ENCODE results near the gene GPR45.

Gene GPR45

DNA sequence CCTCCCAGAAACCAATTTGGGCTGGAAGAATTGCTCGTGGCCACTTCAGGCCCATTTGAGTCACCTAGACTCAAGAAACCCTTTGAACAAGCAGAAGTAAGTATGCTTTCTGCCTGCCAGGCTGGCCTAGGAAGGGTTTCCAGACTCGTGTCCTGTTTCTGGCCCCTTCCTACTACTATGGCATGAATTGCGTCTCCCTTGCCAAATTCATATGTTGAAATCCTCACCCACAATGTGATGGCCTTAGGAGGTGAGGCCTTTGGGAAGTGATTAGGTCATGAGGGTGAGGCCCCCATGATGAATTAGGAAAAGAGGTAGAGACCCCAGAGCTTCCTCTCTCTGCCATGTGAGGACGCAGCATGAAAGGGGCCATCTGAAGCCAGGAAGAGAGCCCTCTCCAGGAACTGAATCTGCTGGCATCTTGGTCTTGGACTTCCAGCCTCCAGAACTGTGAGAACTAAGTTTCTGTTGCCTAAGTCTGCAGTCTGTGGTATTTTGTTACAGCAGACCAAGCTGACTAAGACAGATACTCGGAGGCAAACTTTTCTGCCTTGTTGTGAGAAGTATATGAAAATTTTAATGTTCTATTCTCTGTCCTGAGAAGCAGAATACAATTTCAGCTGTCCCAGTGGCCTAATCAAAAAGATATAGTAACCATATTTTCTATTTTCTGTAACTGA, 13.1 kb downstream of the GPR45 start:
- no peak for DNase-seq (ENCODE audit: low spot score)

DNA sequence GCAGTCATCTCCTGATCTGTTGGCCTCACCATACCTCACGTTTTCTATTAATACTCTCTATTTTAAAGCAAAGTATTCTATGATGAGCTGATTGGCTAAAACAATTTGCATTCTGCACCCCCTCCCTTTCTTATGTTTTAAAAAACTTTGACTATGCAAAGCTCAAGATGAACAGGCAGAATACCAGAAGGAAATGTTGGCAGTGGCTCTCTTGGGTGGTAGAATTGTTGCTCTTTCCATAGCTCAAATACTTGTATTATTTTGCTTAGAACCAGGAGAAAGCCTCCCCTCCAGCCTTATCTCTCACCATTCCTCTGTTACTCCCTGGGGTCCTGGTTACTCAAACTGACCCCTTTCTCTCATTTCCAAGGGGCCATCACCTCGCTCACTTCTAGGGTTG, 14.4 kb downstream of the GPR45 start:
- DNase-seq (ENCODE audit: low spot score), result no peak

GRCh38 chr2:105256431-105257047, 15.0 kb downstream of the GPR45 start:
- no peak for DNase-seq (ENCODE audit: low spot score)

DNA sequence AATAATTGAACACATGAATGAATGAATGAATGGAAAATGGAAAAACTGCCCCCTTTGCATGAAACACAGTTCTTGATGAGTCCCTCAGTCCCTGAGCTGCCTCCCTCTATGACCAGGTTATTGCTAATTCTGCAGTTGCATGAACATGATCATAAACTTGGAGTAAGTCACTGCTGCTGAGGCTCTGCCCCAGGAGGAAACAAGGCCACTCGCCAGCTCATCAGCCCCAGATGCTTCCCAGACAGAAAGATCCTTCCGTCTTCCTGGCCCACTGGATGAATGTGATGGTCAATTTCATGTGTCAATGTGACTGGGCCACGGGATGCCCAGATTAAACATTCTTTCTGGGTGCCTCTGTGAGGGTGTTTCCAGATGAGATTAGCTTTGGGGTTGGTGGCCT, 16.4 kb downstream of the GPR45 start:
- no peak for DNase-seq (ENCODE audit: low spot score)

DNA sequence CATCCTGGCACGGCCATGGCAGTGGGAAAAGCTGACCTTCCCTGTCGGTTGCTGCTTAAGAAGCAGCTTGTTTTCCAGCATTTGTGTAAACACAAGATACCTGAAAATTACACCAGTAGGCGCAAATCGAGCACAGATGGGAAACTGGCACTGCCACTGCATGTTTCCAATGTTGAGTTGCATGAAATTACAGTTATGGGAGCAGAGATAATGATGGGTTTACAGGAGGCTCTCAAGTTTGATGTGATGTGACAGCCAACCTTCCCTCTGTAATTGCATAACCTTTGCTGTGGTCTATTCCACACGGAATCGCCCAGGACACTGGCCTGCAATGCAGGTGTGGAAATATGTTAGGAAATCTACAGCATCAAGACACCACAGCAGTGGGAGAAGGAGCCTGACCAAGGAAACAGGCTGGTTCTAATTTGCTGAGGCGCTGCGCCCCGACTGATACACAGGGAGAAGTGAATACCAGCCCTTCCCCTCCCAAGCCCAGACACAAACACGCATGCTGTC, 17.4 kb downstream of the GPR45 start:
- no peak for DNase-seq (ENCODE audit: low spot score)

DNA sequence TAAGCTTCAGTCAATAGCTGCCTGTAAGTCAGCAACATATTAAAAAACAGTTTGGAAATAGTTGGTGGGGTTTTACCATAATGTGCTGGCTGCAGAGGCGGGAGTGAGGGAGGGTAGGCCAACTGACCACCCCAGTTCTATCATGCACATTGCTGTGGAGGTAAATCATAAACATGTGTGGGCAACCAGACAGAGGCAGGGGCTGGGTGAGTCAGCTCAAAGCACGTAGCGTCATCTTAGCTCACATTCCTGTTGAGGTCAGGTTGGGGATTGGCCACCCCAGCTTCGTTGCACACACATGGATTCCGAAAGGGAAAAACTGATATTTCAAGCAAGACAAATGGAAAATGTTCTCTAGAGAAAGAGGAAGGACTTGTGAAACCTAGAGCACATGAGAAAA, 19.5 kb downstream of the GPR45 start:
- DNase-seq (ENCODE audit: low spot score), result no peak

DNA sequence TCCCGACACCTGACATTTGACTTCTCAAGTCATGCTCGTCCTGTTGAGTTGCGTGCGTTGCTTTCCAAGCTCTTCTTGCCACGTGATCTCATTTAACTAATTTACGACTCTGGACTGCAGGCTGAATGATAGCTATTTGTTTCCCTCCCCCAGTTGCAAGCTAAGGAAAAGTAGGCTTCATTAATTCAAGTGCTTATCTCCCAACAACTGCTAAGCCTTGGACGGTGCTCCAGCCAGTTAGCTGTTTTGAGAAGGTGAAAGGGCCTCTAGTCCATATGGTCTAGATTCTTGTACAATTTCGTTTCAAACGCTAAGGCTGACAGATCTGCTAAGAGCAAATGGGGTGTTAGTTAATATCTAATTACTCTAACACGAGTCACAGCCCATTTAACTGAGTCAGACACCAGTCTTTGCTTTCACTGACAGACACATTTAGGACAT, 21.1 kb downstream of the GPR45 start:
- DNase-seq (ENCODE audit: low spot score), result no peak

DNA sequence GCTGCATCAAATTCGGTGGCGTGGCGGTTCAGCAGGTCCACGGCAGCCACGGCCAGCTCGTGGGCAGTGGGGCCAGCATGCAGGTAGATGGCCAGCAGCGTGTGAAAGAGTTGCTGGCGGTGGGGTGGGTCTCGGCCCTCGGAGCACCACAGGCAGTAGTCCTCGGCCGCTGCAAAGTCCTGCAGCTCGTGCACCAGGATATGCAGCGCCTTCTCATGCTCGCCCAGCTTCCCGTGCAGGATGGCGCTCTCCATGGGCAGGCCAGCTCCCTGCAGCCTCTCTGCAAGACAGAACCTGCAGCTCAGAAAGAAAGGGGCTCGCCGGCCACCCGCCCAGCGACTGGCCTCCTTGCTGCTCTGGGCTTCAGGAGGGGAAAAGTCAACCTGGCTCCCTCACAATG, 27.9 kb downstream of the GPR45 start:
- no peak for DNase-seq (ENCODE audit: low spot score)

DNA sequence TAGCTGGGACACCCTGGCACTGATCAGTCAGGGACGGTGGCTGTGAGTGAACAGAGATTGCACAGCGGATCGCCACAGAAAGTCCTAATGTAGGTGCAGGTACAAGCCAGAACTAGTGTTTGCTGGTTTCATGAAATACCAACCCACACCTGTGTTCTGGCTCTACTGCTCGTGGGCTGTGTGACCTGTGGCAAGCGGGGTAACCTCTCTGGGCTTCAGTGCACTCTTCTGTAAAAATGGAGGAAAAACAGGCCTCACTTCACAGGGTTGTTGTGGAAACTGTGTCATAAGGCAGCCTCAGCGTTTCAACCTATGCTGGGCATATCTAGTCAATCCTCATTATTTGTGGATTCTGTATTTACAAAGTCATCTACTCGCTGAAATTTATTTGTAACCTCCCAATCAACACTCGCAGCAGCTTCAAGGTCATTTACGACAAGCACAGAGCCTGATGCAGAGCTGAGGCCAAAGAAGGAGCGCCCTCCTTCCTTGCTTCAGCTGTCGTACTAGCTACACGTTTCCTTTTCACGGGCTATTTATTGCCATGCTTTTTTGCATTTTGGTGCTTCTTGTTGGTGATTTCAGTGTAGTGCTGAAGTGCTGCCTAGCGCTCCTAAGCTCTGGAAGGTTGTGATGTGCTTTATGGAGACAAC, 30.0 kb downstream of the GPR45 start:
- DNase-seq (ENCODE audit: low spot score), result no peak

DNA sequence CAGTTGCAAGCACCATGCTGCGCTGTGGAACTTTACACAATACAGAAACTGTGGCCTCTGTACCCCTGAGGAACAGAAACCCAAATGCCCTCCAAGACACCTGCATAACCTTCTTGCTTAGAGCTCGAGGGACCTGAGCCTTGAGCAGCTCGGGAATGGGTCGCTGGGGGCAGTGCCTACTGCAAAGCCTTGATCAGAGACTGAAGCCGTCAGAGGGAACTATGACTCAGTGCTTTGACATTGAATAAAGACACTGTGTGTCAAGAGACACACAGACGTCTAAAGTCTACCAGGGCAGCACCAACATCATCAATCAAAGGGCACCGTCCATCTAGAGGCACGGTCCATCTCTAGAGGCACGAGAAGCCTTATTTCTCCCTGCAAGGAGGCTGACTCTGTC, 30.6 kb downstream of the GPR45 start:
- DNase-seq (ENCODE audit: low spot score), result no peak

DNA sequence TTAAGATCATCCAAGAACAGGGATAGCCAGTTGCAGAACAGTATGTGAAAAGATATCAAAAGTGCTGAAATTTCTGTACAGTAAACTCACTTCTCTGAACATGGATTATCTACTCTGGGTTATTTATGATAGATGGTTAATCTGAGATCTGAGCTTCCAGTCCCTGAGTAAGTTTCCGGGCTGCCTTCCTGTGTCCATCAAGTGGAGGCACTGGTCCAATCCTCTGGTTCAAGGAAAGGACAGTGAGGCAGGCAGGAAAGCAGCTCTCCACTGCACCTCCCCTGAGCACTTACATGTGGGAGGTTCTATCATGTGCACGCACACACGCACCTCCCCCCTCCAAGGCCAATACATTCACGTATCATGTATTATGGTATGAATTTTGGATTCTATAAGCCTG, 32.5 kb downstream of the GPR45 start:
- DNase-seq (ENCODE audit: low spot score), result no peak

- no peak for DNase-seq (ENCODE audit: low spot score)
Measured at GRCh38 chr2:105278654-105279053, 37.1 kb downstream of the GPR45 start.

DNA sequence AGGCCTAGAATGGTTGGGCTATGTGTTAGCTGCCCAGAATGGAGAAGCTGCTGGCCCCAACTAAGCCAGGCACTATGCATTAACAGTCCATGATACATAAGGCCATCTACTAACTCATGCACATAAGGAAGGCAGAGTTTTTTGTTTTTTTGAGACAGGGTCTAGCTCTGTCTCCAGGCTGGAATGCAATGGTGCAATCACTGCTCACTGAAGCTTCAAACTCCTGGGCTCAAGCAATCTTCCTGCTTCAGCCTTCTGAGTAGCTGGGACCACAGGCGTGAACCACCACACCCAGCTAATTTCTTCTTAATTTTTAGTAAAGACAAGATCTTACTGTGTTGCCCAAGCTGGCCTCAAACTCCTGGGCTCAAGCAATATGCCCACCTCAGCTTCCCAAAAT, 37.6 kb downstream of the GPR45 start:
- DNase-seq (ENCODE audit: low spot score), result no peak

DNA sequence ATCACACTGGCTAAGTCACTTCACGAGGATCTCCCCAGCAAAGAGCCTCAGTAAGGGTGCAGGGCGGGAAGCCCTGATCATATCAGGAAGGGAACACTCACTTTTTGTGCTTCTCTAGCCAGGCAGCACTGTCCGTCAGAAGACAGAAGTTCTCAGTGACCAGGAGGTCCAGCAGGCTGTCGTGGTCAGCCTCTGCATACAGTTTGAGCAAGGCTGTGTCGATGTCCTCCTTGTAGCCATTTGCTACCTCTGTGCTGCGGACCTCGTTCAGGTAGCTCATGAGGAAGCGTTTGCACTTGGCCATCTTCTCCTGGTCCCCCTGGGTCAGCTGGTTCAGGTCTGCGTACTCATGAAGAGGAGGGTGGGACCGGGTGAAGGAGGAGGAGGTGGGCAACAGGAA, 38.7 kb downstream of the GPR45 start:
- DNase-seq (ENCODE audit: low spot score), result no peak

DNA sequence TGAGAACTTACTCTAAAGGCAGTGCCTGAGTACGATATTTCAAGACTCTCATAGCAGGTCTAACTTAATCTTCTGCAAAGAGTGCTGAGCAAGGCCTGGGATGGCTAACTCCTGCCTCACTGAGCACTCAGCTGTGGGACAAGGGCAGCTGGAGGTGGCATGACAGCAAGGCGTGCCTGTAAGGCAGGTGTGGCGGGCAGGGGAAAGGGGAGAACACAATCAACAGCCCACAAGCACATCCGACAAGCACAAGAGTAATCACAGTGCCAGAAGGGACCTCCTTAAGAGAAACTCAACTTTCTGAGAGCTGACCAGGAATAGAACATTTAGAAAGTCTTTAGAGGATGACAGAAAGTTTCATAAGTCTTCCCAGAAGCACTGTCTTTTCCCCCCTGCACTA, 42.0 kb downstream of the GPR45 start:
- no peak for DNase-seq (ENCODE audit: low spot score)

DNA sequence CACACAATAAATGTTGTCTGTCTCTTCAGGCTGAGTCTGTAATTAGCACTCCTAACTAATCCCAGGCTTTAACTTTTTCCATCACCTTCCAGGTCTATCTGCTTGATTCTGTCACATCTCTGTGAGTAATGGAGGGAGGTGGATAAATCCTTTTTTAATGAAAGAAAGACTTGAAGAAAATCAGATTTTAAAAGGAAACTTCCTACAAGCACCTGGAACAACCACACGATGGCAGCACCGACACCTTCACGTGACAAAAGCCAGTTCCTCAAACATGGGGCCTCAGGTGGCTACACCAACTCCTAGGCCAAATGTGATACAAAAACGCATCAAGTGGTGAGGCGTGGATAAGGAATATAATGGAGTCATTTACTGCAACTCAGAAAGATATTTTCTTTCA, 46.1 kb downstream of the GPR45 start:
- no peak for DNase-seq (ENCODE audit: low spot score)

- DNase-seq (ENCODE audit: low spot score), result no peak
Measured at GRCh38 chr2:105288133-105288532, 46.6 kb downstream of the GPR45 start.

- no peak for DNase-seq (ENCODE audit: low spot score)
Measured at GRCh38 chr2:105290981-105291660, 49.6 kb downstream of the GPR45 start.

GRCh38 chr2:105291981-105292380, 50.4 kb downstream of the GPR45 start:
- DNase-seq (ENCODE audit: low spot score), result no peak

Measured in globus pallidus (tissue), 1 donor.